ENCODE measurements around the gene KERA.
"Not testable (repeated sequence)": the region's sequence is repeated elsewhere in the genome, so short reads cannot be mapped to it uniquely, and the experiment has no call there.

- TF ChIP-seq POLR2A, CTCF (IDR thresholded peaks at IDR 0.05): not testable (repeated sequence)
These were observed 32.1 kb upstream of the KERA start for GRCh38 chr12:91089953-91090352.
